ENCODE data around the gene ZFR. TPM values are rescaled to one million over a fixed set of nuclear protein-coding genes. Genes with fewer than 3 reads are reported as not detected.

Gene ZFR
- 10 to 100 TPM; 48.1 to 48.7 TPM for total RNA-seq

DNA sequence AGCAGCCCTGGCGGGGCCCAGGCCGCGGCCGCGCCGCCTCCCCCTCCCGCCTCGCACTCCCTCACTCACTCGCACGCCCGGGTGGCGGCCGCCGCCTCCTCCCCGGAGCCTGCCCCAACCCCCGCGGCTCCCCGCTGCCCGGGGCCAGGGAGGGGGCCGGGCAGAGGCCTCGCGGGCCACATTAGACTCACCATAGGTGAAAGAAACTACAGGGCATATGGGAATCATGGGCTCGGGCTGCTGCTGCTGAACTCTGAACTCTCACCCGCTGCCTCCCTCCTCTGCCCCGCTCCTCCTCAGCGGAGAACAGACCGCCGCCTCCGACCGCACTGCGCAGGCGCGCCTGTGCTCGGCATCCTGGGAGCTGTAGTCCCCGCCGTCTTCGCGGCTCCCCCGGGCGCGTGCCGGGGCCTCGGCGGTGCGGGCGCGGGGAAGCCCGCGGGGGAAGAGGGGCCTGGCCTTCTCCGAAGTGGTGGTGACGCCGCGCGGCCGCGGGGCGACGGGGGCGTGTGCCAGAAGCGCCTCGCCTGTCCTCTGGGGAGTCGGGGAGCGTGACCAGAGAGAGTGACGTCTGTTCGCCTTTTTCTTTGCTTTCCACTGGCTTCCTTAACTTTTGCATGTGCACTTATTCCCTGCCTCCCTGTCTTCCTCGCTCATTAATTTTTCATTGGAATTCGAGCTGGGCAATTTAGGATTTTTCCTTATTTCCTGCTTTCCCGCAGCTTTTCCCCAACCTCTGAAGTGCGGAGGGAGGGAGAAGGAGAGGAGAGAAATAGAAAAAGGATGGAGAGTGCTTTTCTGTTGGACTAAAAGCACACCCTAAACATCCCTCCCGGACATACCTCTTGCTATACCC, at the start of gene ZFR:
ZFR (minus strand) TSS at position 310 of the 856 bp plus-strand sequence; CDS start at position 228, 82 bp downstream.
- POLR2A ChIA-PET: interaction anchor here (0.6 to 1.0 kb wide), 4 partner anchors 14 to 996 kb away, joined by 3 to 7 read pairs (median 4); partner anchors contain the start of genes SUB1 and TARS1
- H3K27ac Mint-ChIP-seq: peak within 1 kb of the TSS; percentile 91
- ATAC-seq (ENCODE audit: low read depth): peak; percentile 96
- H3K36me3 Mint-ChIP-seq: peaks cover 6% of the 10 kb centered on the region
- peaks cover 21% of the 10 kb centered on the region for H3K4me1 Mint-ChIP-seq
- peak; percentile 95 for DNase-seq
- peaks cover 2% of the 10 kb centered on the region for H3K9me3 Mint-ChIP-seq
- H3K4me3 Mint-ChIP-seq: peak within 1 kb of the TSS; percentile 94
- H3K27me3 Mint-ChIP-seq: peaks cover 8% of the 10 kb centered on the region

DNA sequence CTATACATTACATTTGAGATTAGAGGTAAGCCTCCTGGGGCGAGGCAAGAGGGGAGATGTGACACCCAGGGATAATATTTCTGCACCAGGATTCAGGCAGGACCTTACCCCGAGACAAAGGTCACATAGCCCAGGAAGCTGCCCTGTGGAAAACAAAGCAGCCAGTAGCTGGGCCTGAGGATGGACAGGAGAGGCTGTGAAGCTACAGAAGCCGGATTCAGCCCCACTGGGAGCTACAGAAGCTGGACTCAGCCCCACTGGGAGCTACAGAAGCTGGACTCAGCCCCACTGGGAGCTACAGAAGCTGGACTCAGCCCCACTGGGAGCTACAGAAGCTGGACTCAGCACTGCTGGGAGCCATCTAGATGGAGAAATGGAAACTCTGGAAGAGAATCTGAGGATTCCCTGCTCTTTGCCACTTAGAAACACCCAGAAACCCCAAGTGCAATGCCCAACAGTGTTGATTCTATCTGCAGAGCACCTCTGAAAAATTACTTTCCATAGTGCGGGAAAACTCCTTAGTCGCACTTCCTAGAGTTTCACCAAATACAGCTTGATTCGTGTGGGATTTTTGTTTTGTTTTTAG, 46.5 kb upstream of the ZFR start:
- no peak overlapping the region for H3K27ac Mint-ChIP-seq
- H3K36me3 Mint-ChIP-seq: no peaks in the 10 kb centered on the region
- peaks cover 3% of the 10 kb centered on the region for H3K27me3 Mint-ChIP-seq
- ATAC-seq (ENCODE audit: low read depth): no peak
- POLR2A ChIA-PET: no interaction called here
- H3K4me1 Mint-ChIP-seq: no peaks in the 10 kb centered on the region
- no peak overlapping the region for H3K4me3 Mint-ChIP-seq
- DNase-seq: no peak
- no peaks in the 10 kb centered on the region for H3K9me3 Mint-ChIP-seq

DNA sequence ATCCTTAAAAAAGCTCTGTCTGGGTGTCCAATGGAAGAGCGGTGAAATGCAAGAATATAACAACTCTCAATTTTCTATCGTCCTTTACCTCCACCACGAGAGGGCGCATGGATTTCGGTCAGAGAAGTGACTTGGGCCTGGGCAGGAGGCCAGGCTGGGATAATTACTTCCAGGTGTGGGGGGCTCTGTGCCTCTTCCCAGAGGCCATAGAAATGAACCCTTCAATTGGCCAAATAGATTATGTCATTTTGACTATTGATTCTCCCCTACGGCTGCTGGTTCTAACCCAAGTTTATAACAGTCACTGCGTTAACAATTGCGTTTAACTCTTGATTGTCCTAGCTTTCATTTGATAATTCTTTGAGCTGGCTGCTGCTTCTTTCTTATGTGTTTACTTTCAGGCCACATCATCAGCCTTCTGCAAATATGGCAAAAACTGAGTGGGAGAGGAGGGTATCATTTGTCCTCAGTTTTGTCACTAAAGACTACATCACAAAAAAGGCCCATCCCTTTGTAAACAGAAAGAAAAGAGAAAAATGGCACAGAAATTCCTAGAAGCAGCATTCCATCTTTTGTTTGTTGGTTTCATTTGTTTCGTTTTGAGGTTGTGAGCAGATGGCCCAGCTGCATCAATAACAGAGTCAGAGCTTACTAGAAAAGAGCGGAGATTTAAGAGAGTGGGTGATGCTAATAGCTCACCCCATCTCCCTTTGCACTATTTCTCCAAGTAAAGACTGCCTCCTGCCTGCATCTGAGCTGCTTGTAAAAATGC, 45.4 kb upstream of the ZFR start:
- H3K27me3 Mint-ChIP-seq: peaks cover 2% of the 10 kb centered on the region
- H3K9me3 Mint-ChIP-seq: no peaks in the 10 kb centered on the region
- peak; percentile 58 for ATAC-seq (ENCODE audit: low read depth)
- H3K36me3 Mint-ChIP-seq: no peaks in the 10 kb centered on the region
- POLR2A ChIA-PET: interaction anchor here (1.0 to 1.8 kb wide), 2 partner anchors 95 to 100 kb away, joined by 3 to 7 read pairs; partner anchors contain the start of gene SUB1
- H3K4me1 Mint-ChIP-seq: no peaks in the 10 kb centered on the region
- H3K27ac Mint-ChIP-seq: no peak overlapping the region
- DNase-seq: peak; percentile 55
- H3K4me3 Mint-ChIP-seq: no peak overlapping the region

DNA sequence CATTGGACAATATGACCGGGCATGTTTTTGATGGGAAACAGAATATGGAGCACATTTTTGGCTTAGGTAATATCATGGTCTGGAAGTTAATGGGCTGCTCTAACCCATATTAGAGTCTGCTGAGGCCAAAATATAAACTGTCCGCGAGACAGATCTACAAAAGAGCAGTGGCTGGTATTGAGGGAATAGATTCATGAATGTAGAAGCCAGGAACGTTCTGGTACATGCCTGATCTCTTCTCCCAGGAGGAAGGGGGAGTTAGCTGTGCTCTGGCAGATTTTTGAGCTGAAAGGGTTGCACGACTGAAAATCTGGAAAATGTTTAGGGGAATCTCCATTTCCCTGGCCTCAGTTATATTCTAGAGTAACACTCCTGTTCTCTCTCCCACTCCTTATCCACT, 42.9 kb upstream of the ZFR start:
- Mint-ChIP-seq H3K9me3 (no peaks in the 10 kb centered on the region), H3K27me3 (peaks cover 4% of the 10 kb centered on the region), H3K27ac (no peak overlapping the region), H3K36me3 (no peaks in the 10 kb centered on the region), H3K4me3 (no peak overlapping the region), H3K4me1 (no peaks in the 10 kb centered on the region)
- ATAC-seq (ENCODE audit: low read depth): no peak
- no peak for DNase-seq
- POLR2A ChIA-PET: no interaction called here

DNA sequence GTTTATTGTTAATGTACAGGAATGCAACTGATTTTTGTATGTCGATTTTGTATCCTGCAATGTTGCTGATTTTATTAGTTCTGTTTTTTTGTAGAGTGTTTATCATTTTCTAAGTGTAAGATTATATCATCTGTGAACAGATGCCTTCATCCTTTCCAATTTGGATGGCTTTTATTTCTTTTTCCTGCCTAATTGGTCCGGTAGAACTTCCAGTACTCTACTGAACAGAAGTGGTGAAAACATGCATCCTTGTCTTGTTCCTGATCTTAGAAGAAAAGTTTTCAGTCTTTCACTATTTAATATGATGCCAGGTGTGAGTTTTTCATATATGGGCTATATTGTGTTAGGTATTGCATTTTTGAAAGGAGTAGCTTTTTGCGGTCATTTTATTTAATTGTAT, 42.5 kb upstream of the ZFR start:
- H3K4me1 Mint-ChIP-seq: no peaks in the 10 kb centered on the region
- no peaks in the 10 kb centered on the region for H3K9me3 Mint-ChIP-seq
- H3K4me3 Mint-ChIP-seq: no peak overlapping the region
- peaks cover 4% of the 10 kb centered on the region for H3K27me3 Mint-ChIP-seq
- H3K27ac Mint-ChIP-seq: no peak overlapping the region
- H3K36me3 Mint-ChIP-seq: no peaks in the 10 kb centered on the region
- POLR2A ChIA-PET: no interaction called here
- ATAC-seq (ENCODE audit: low read depth): no peak
- no peak for DNase-seq

DNA sequence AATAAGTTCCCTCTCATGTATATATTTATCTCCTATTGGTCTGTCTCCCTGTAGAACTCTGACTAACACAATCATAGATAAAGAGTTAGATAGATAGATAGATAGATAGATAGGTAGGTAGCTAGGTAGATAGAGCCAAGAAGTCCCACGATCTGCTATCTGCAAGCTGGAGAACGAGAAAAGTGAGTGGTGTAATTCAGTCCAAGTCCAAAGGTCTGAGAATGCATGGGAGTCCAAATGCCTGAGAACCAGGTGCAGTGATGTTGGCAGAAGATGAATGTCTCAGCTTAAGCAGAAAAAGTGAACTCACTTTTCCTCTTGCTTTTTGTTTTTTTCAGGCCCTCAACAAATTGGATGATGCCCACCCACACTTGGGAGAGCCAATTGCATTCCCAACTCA, 37.7 kb upstream of the ZFR start:
- no peaks in the 10 kb centered on the region for H3K9me3 Mint-ChIP-seq
- H3K36me3 Mint-ChIP-seq: no peaks in the 10 kb centered on the region
- H3K27ac Mint-ChIP-seq: no peak overlapping the region
- ATAC-seq (ENCODE audit: low read depth) (no peak), DNase-seq (no peak)
- POLR2A ChIA-PET: interaction anchor here (0.7 kb wide), 1 partner anchor 359 kb away, joined by 4 read pairs; no protein-coding TSS in a partner anchor
- H3K27me3 Mint-ChIP-seq: peaks cover 4% of the 10 kb centered on the region
- H3K4me3 Mint-ChIP-seq: no peak overlapping the region
- H3K4me1 Mint-ChIP-seq: no peaks in the 10 kb centered on the region

DNA sequence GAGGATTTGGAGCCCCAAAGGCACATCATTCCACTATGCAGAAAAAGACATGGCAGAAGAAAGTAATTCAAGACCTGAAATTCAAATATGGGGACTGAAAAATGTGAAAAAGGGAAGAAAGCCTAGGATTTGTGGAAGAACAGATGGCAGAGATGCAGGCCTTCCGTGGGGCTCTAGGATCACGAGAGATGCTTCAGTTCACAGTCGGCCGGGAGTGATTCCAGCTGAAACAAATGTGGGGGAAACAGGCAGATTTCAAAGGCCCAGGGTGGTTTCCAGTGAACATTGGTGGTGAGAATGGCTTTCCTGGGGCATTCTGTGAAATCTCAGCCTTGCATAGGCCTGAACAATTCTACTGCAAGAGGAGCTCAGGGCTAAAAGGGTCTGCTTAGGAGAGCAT, 34.6 kb upstream of the ZFR start:
- Mint-ChIP-seq H3K4me3 (no peak overlapping the region), H3K9me3 (no peaks in the 10 kb centered on the region), H3K27ac (no peak overlapping the region), H3K27me3 (peaks cover 4% of the 10 kb centered on the region), H3K4me1 (no peaks in the 10 kb centered on the region), H3K36me3 (no peaks in the 10 kb centered on the region)
- ATAC-seq (ENCODE audit: low read depth) (no peak), DNase-seq (no peak)
- POLR2A ChIA-PET: no interaction called here

DNA sequence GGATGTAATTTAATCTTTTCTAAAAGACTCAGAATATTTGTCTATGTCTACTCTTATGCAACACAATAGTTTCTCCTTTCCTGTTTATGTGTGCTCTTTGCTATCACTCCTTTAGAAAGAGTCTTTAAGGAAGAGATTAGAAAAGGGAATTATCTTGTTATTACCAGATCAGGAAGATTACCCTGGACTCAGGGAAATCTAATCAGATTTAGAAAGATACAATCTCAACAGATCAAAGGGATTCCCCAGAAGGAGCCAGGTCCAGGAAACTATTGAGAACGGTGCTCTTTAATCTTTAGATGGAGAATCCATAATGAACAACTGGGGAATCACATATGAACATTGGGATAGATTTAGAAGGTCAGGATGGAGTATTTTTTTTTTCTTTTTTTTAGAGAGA, 32.4 kb upstream of the ZFR start:
- Mint-ChIP-seq H3K27me3 (peaks cover 1% of the 10 kb centered on the region), H3K9me3 (no peaks in the 10 kb centered on the region), H3K4me1 (no peaks in the 10 kb centered on the region), H3K36me3 (no peaks in the 10 kb centered on the region), H3K4me3 (no peak overlapping the region), H3K27ac (no peak overlapping the region)
- POLR2A ChIA-PET: no interaction called here
- ATAC-seq (ENCODE audit: low read depth): no peak
- no peak for DNase-seq

DNA sequence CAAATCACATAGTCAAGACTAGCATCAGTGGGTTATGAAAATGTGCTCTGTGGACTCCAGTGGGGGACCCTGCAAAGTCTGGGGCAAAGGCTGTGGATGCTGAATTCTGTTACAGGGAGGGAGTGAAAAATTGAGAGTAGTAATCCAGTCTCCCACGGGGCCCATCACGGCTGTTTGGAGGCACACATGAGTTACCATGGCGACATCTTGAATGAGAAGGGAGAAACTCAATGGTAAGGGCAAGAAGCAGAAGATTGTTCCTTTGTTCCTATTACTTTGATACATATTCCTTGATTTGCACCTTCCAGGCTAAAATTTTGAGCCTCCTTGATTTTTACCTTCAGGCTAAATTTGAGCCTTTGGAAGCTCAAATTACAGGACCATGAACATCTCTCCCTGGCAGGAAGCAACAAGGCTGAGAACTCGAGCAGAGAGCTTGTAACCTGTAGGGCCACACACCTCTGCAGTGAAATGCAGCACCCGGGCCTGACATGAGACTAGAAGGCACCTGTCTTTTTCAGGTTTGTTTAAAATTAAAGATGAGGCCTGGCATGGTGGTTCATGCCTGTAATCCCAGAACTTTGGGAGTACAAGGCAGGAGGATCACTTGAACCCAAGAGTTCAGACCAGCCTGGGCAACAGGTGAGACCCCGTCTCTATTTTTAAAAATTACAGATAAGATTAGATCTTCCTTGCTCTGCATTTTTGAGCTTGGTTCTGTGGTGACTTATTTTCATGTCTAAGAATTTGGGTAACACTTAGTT, 31.0 kb upstream of the ZFR start:
- POLR2A ChIA-PET: no interaction called here
- Mint-ChIP-seq H3K27me3 (peaks cover 1% of the 10 kb centered on the region), H3K27ac (no peak overlapping the region), H3K4me3 (no peak overlapping the region), H3K36me3 (no peaks in the 10 kb centered on the region), H3K9me3 (no peaks in the 10 kb centered on the region), H3K4me1 (no peaks in the 10 kb centered on the region)
- ATAC-seq (ENCODE audit: low read depth) (no peak), DNase-seq (no peak)

DNA sequence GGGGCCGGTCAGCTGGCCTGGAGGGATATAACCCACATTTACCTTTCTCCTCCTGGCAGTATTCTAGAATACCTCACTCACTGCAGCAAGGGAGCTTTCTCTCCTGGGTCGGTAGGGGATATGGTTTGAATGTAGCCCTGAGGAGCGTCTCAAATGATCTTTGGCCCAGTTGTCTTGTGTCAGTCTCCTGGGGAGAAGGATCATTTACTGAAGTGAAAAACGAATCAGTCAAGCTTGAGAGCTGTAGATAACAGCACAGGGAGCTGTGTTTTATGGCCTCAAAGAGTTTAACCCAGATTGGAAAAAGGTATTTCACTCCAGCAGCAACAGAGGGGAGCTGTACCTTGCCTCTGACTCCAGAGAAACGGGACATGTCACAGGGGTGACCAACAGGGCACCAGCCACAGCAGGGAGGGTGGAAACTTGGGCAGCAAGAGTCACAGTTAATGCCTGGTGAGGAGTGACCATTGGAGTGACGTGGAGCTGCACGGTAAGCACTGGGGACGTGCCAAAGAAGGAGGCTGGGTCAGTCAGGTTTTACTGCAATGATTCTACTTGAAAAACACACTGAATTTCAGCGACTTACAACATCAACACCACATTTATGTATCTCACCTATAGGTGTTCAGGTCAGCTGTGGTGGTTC, 29.8 kb upstream of the ZFR start:
- POLR2A ChIA-PET: no interaction called here

DNA sequence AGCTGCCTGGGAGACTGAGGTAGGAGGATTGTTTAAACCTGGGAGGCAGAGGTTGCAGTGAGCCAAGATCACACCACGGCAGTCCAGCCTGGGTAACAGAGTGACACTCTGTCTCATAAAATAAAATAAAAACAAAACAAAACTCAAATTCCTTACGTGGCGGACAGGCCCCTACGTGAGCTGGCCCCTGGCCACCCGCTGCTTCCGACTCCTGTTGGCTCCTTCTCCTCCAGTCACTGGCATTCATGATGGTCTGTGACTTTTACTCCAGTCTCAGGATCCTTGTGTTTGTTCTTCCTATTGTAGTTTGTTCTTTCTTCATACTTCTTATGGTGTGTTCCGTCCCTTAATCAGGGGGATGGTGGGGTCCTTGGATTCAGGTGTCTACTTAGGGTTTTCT, 28.5 kb upstream of the ZFR start:
- no peak overlapping the region for H3K27ac Mint-ChIP-seq
- H3K9me3 Mint-ChIP-seq: no peaks in the 10 kb centered on the region
- POLR2A ChIA-PET: no interaction called here
- ATAC-seq (ENCODE audit: low read depth): no peak
- no peaks in the 10 kb centered on the region for H3K4me1 Mint-ChIP-seq
- peaks cover 2% of the 10 kb centered on the region for H3K27me3 Mint-ChIP-seq
- DNase-seq: no peak
- no peak overlapping the region for H3K4me3 Mint-ChIP-seq
- H3K36me3 Mint-ChIP-seq: no peaks in the 10 kb centered on the region

More for the DNA sequence above, 29.8 kb upstream of the ZFR start:
- ATAC-seq (ENCODE audit: low read depth) (no peak), DNase-seq (no peak)
- H3K27me3 Mint-ChIP-seq: peaks cover 3% of the 10 kb centered on the region
- H3K4me1 Mint-ChIP-seq: no peaks in the 10 kb centered on the region
- H3K9me3 Mint-ChIP-seq: no peaks in the 10 kb centered on the region
- H3K4me3 Mint-ChIP-seq: no peak overlapping the region
- H3K36me3 Mint-ChIP-seq: no peaks in the 10 kb centered on the region
- no peak overlapping the region for H3K27ac Mint-ChIP-seq

DNA sequence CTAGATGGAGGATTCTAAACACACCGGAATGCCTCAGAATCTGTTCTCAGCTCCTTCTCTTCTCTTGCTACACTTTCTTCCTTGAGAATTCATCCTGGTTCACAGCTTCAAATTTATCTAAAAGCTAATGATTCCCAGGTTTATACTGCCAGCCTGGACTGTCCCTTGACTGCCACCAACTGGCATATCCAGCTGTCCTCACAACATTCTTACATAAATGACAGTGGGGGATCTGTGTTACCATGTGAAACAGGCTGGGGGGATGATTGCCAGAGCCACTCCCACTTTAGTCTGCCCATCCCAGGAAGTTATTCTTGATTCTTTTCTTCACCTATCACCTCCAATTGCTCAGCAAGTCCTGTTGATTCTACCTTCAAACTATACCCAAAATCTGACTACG, 27.2 kb upstream of the ZFR start:
- Mint-ChIP-seq H3K4me3 (no peak overlapping the region), H3K4me1 (no peaks in the 10 kb centered on the region), H3K9me3 (no peaks in the 10 kb centered on the region), H3K36me3 (no peaks in the 10 kb centered on the region), H3K27me3 (peaks cover 2% of the 10 kb centered on the region), H3K27ac (no peak overlapping the region)
- POLR2A ChIA-PET: no interaction called here
- no peak for ATAC-seq (ENCODE audit: low read depth)
- DNase-seq: no peak

DNA sequence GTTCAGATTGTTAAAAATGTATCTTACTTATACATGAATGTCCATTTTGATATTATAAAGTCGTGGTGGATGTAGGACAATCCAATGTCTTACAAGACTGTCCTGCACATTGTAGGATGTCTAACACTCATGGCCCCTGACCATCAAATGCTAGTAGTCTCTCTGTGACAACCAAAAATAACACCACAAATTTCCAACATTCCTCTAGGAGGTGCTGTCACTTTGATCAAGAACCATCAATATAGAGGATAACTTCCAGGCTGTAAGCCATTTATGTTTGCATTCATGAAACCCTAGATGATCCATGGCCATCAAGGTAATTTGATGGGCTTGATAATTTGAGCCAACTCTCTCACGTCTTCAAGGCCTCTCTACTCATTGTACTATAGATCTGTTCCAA, 20.5 kb upstream of the ZFR start:
- Mint-ChIP-seq H3K9me3 (no peaks in the 10 kb centered on the region), H3K27me3 (peaks cover 3% of the 10 kb centered on the region), H3K36me3 (no peaks in the 10 kb centered on the region), H3K27ac (no peak overlapping the region), H3K4me3 (no peak overlapping the region), H3K4me1 (no peaks in the 10 kb centered on the region)
- DNase-seq: no peak
- POLR2A ChIA-PET: no interaction called here
- no peak for ATAC-seq (ENCODE audit: low read depth)
